Fibroblast of lung (primary cell): ENCODE data around the gene CMBL. TPM values are rescaled to one million over a fixed set of nuclear protein-coding genes. Genes with fewer than 3 reads are reported as not detected.

Source experiments
- DNase-seq, 2 donors: peaks; one replicate each; pipeline versions ENCODE4 v3.0.0 to v3.0.0-alpha.2; 2010; ENCODE audit warnings: low read depth in 2 of 2
- H2AFZ ChIP-seq: 2 replicates; pipeline ENCODE4 v1.5.1; 2012; ENCODE audit warnings: low read length, control low read depth, inconsistent platforms
- H3K27ac ChIP-seq: 2 replicates; pipeline ENCODE4 v1.5.1; 2011; ENCODE audit warnings: low read length, control low read depth; ENCODE audit not compliant: insufficient read depth
- H3K27me3 ChIP-seq: 2 replicates; pipeline ENCODE4 v1.5.1; 2011; ENCODE audit warnings: mild to moderate bottlenecking, low read length; ENCODE audit not compliant: control insufficient read depth, insufficient read depth
- H3K36me3 ChIP-seq: 2 replicates; pipeline ENCODE4 v1.5.1; 2011; ENCODE audit warnings: low read length; ENCODE audit not compliant: control insufficient read depth, insufficient read depth
- H3K4me1 ChIP-seq: 2 replicates; pipeline ENCODE4 v1.5.1; 2011; ENCODE audit warnings: low read length; ENCODE audit not compliant: control insufficient read depth, insufficient read depth; ENCODE audit errors: extremely low read depth
- H3K4me2 ChIP-seq: 2 replicates; pipeline ENCODE4 v1.5.1; 2011; ENCODE audit warnings: low read length, control low read depth; ENCODE audit not compliant: insufficient read depth; ENCODE audit errors: extremely low read depth
- H3K4me3 ChIP-seq, 4 experiments: fragments of 200-600 bp in 1 of 4; sonication (generic) in 1 of 4; replicated peaks in 1 of 4; 2 replicates each; pipeline ENCODE4 v1.5.1; 2011 to 2016; ENCODE audit warnings: low read length in 4 of 4, low read depth in 3 of 4, mild to moderate bottlenecking in 3 of 4, control low read depth in 2 of 4, inconsistent platforms in 1 of 4, mixed read lengths in 1 of 4; ENCODE audit not compliant: insufficient read depth in 1 of 4; ENCODE audit errors: control extremely low read depth in 1 of 4
- H3K79me2 ChIP-seq: 2 replicates; pipeline ENCODE4 v1.5.1; 2012; ENCODE audit warnings: mild to moderate bottlenecking, low read length, inconsistent platforms; ENCODE audit not compliant: control insufficient read depth, insufficient read depth
- H3K9ac ChIP-seq: 2 replicates; pipeline ENCODE4 v1.5.1; 2011; ENCODE audit warnings: mild to moderate bottlenecking, low read length, control low read depth; ENCODE audit not compliant: insufficient read depth
- H3K9me3 ChIP-seq: 2 replicates; pipeline ENCODE4 v1.5.1; 2012; ENCODE audit warnings: low read depth, low read length; ENCODE audit not compliant: control insufficient read depth, insufficient read depth
- H4K20me1 ChIP-seq: 2 replicates; pipeline ENCODE4 v1.5.1; 2011; ENCODE audit warnings: low read length; ENCODE audit not compliant: control insufficient read depth, insufficient read depth; ENCODE audit errors: extremely low read depth
- EZH2 ChIP-seq: IDR thresholded peaks from 2 replicates; pipeline ENCODE4 v1.5.1; 2012; ENCODE audit warnings: low read length, control low read depth, mild to moderate bottlenecking; ENCODE audit errors: missing control alignments
- polyA plus RNA-seq, 2 donors: library from polyadenylated mRNA; depleted of rRNA in 1 of 2; stranded (reverse) in 1 of 2; unstranded in 1 of 2; fragments of >200 nt; gene quantifications; 2 replicates each; pipeline ENCODE4 v1.2.1, GENCODE V29; 2011 to 2012; ENCODE audit warnings: missing spikeins in 1 of 2
- total RNA-seq: library from RNA; depleted of rRNA; stranded (reverse); fragments of >200 nt; gene quantifications from 2 replicates; pipeline ENCODE4 v1.2.1, GENCODE V29; 2014
- TF ChIP-seq, protein P1 (sequence below), 2 donors: IDR thresholded peaks in 1 of 2; conservative IDR thresholded peaks in 1 of 2; 1 replicate in 1 of 2; 2 replicates in 1 of 2; pipeline ENCODE4 v1.5.1; 2011 to 2012; ENCODE audit warnings: low read length in 2 of 2, control low read depth in 1 of 2, inconsistent platforms in 1 of 2, low read depth in 1 of 2, mild to moderate bottlenecking in 1 of 2

Gene CMBL
- total and polyA plus RNA-seq, 2 donors (not counting 1 experiment from before 2014, with no cell fraction given), result 18.6 to 20.8 TPM

DNA sequence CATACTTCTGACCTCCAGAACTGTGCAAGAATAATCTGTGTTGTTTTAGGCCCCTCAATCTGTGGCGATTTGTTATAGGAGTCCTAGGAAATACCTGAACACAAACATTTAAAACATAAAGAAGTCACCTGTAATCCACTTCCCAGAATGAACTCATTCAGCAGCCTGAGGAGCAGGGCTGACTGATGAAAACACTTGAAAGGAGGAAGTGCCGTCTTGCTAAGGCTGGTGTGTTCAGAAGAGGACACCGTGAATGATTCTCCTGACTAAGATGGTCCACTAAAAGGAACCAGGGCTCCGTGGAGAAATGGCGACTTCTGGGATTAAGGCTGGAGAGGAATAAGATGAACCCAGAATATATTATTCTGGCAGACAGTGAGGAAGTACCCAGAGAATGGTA, 27.1 kb upstream of the CMBL start:
- Histone ChIP-seq H4K20me1 (no peaks in the 10 kb centered on the region), H3K9ac (no peak overlapping the region), H3K4me3 (no peak overlapping the region), H3K79me2 (no peaks in the 10 kb centered on the region), H3K36me3 (no peaks in the 10 kb centered on the region), H3K27ac (no peak overlapping the region), H2AFZ (no peak overlapping the region), H3K4me1 (peaks cover 22% of the 10 kb centered on the region), H3K9me3 (no peaks in the 10 kb centered on the region), H3K27me3 (no peaks in the 10 kb centered on the region), H3K4me2 (no peak overlapping the region)
- no peak for DNase-seq
- no peak for TF ChIP-seq EZH2
- TF ChIP-seq, protein P1, sequence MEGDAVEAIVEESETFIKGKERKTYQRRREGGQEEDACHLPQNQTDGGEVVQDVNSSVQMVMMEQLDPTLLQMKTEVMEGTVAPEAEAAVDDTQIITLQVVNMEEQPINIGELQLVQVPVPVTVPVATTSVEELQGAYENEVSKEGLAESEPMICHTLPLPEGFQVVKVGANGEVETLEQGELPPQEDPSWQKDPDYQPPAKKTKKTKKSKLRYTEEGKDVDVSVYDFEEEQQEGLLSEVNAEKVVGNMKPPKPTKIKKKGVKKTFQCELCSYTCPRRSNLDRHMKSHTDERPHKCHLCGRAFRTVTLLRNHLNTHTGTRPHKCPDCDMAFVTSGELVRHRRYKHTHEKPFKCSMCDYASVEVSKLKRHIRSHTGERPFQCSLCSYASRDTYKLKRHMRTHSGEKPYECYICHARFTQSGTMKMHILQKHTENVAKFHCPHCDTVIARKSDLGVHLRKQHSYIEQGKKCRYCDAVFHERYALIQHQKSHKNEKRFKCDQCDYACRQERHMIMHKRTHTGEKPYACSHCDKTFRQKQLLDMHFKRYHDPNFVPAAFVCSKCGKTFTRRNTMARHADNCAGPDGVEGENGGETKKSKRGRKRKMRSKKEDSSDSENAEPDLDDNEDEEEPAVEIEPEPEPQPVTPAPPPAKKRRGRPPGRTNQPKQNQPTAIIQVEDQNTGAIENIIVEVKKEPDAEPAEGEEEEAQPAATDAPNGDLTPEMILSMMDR (conservative IDR thresholded peaks at IDR 0.05 in 1 of 2, IDR thresholded peaks at IDR 0.05 in 1 of 2; ENCODE audit: low read depth in 1 of 2, low read length in 2 of 2), result no peak

GRCh38 chr5:10333154-10334006, 25.7 kb upstream of the CMBL start:
- Histone ChIP-seq H3K27me3 (no peaks in the 10 kb centered on the region), H3K79me2 (no peaks in the 10 kb centered on the region), H2AFZ (peak overlapping the region; percentile 86), H3K9me3 (no peaks in the 10 kb centered on the region), H3K9ac (peak overlapping the region; percentile 54), H3K4me3 (peak overlapping the region; percentile 52 to 64 (median 62)), H3K4me2 (peak overlapping the region; percentile 85), H4K20me1 (no peaks in the 10 kb centered on the region), H3K27ac (no peak overlapping the region), H3K36me3 (no peaks in the 10 kb centered on the region), H3K4me1 (peaks cover 29% of the 10 kb centered on the region)
- TF ChIP-seq, protein P1 (conservative IDR thresholded peaks at IDR 0.05 in 1 of 2, IDR thresholded peaks at IDR 0.05 in 1 of 2; ENCODE audit: low read depth in 1 of 2, low read length in 2 of 2), result peak in 1 of 2 donors; percentile 8
- no peak for TF ChIP-seq EZH2
- peak in 1 of 2 donors; percentile 46 for DNase-seq

GRCh38 chr5:10332301-10332700, 24.6 kb upstream of the CMBL start:
- H3K79me2 ChIP-seq, result no peaks in the 10 kb centered on the region
- no peak overlapping the region for H3K9ac ChIP-seq
- H3K27ac ChIP-seq, result no peak overlapping the region
- DNase-seq, result no peak
- TF ChIP-seq, protein P1 (conservative IDR thresholded peaks at IDR 0.05 in 1 of 2, IDR thresholded peaks at IDR 0.05 in 1 of 2; ENCODE audit: low read depth in 1 of 2, low read length in 2 of 2), result no peak
- no peak for TF ChIP-seq EZH2
- H3K4me3 ChIP-seq, result no peak overlapping the region
- peaks cover 29% of the 10 kb centered on the region for H3K4me1 ChIP-seq
- no peak overlapping the region for H2AFZ ChIP-seq
- no peak overlapping the region for H3K4me2 ChIP-seq
- H3K27me3 ChIP-seq, result no peaks in the 10 kb centered on the region
- no peaks in the 10 kb centered on the region for H3K36me3 ChIP-seq
- H3K9me3 ChIP-seq, result no peaks in the 10 kb centered on the region
- no peaks in the 10 kb centered on the region for H4K20me1 ChIP-seq
